Astrocyte of the spinal cord (primary cell): ENCODE measurements around the gene LSM3.
A peak's percentile ranks its signal among the peaks of the same experiment; 100 is the strongest.

ENCODE experiments used
- DNase-seq: peaks from one replicate; pipeline ENCODE4 v3.0.0; 2011; ENCODE audit warnings: low read depth, low spot score
- H3K4me3 ChIP-seq: 2 replicates; pipeline ENCODE4 v1.5.1; 2011; ENCODE audit warnings: low read depth, mild to moderate bottlenecking, low read length, moderate library complexity
- in situ Hi-C: cut with HindIII; loops from 2 replicates; pipeline ENCODE4 v1.10.0; 2017; ENCODE audit warnings: low sequenced_read_pairs
- TF ChIP-seq, protein P1 (sequence below): IDR thresholded peaks from 2 replicates; pipeline ENCODE4 v1.5.1; 2012; ENCODE audit warnings: low read depth, mild to moderate bottlenecking, low read length, inconsistent platforms

Gene LSM3

DNA sequence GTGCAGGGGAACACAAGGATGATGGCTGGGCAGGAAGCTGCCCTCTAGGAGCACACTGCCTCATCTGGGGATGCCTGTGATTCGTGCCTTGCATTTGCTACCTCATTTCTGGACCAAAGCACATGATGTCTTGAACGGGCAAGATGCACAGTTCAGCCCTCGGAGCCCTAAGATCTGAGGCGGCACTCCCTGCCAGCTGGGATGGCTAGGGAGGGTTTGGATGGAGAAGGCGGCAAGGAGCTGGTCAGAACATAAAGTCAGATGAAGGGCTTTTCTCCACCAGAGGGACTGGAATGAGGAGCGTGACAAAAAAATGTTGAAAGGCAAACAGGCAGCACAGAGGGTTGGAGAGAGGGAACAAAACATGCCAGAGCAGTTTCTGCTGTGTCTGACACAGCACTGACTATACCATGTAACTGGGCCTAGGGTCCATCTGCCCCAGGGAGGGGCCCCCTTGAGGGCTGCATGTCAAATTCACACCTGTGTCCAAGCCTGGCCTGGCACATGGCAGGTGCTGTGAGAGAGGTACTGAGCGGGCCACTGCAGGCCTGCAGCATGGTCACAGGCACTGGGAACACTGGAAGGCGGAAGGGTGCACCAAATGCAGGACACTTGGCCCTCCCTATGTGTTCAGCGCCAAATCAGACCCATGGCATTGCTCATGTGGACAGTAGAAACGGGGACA, 32.1 kb upstream of the LSM3 start:
- H3K4me3 ChIP-seq = no peak overlapping the region
- in situ Hi-C loops = no loop called here

DNA sequence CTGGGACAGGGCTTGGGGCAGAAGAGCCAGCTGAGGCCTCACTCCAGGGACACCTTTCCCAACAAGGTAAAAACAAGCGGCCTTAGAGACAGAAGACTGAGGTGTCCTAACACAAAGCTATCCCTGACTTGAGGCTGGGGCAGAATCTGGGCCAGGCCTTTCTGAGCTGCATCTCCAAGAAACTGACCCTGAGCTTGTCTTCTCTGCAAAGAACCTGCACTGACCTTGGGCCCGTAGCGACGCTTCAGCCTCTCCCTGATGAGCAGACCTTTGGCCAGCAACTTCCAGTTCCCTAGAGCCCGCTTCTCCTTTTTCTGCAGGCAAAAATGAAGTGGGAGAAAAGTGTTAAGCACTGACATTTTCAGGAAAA, 31.6 kb upstream of the LSM3 start:
- no peak for DNase-seq
- H3K4me3 ChIP-seq = no peak overlapping the region
- in situ Hi-C loops = no loop called here
- TF ChIP-seq, protein P1, sequence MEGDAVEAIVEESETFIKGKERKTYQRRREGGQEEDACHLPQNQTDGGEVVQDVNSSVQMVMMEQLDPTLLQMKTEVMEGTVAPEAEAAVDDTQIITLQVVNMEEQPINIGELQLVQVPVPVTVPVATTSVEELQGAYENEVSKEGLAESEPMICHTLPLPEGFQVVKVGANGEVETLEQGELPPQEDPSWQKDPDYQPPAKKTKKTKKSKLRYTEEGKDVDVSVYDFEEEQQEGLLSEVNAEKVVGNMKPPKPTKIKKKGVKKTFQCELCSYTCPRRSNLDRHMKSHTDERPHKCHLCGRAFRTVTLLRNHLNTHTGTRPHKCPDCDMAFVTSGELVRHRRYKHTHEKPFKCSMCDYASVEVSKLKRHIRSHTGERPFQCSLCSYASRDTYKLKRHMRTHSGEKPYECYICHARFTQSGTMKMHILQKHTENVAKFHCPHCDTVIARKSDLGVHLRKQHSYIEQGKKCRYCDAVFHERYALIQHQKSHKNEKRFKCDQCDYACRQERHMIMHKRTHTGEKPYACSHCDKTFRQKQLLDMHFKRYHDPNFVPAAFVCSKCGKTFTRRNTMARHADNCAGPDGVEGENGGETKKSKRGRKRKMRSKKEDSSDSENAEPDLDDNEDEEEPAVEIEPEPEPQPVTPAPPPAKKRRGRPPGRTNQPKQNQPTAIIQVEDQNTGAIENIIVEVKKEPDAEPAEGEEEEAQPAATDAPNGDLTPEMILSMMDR = no peak

More for the DNA sequence above, 32.1 kb upstream of the LSM3 start:
- DNase-seq = no peak
- TF ChIP-seq, protein P1 = no peak

DNA sequence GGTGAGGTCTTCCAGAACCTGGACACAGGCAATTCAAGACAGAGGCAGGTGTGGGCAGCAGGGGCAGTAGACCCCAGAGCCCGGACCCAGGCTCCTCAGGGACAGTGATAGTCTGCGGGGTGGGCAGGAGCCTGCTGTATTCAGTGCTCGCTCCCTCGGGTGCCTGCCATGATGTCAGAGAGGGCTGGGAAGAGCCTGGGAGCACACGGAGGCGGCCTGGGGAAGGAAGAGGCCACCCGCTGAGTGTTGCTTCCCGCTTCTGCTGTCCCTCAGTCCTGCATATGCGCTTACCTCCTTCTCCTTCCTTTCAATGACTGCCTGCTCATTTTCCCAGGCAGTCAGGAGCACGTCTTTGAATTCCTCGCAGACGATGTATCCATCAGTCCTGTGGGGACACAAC, 31.0 kb upstream of the LSM3 start:
- in situ Hi-C loops = no loop called here
- TF ChIP-seq, protein P1 = no peak
- no peak for DNase-seq
- H3K4me3 ChIP-seq = no peak overlapping the region

DNA sequence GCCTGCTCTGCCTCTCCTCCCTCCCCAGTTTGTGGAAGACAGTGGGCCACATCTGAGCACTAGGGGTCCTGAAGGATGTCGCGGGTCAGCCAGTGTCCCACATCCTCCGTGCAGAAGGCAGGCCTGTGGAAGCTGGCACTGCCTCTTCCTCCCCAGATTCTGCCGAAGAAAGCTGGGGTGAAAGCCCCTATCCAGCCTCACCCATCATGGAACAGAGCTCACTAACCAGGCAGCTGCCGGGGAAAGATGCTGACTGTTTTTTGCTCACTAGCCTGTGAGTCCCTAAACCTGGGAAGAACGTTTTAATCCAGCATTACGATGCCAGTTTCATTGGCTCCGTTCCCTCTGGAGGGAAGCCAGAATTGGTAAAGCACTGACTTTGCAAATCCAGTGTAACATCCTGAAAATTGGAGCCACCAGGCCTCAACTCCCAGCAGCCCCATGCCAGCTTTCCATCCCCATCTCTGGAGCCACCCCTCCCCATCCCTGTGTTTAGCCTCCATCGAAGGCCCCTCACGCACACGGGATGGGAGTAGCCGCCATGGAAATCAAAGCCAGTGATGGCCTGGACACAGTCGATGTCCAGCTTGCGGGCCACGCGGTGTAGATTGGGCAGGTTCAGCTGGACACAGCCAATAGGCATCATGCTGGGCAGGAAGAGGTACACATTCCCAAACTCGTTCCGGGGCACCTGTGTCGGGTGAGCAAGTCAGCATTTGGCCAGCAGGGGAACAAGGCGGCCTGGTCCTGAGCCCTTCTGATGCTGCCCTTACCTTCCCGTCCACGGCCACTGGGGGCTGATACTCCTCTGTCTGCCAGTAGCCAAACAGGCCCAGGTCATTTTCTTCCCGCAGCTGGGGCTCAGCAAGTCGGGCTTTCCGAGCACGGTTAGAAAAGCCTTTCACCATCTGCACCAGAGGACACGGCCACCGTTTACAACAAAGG, 30.3 kb upstream of the LSM3 start:
- TF ChIP-seq, protein P1 = peak; percentile 24
- in situ Hi-C loops = no loop called here
- DNase-seq = no peak
- no peak overlapping the region for H3K4me3 ChIP-seq

DNA sequence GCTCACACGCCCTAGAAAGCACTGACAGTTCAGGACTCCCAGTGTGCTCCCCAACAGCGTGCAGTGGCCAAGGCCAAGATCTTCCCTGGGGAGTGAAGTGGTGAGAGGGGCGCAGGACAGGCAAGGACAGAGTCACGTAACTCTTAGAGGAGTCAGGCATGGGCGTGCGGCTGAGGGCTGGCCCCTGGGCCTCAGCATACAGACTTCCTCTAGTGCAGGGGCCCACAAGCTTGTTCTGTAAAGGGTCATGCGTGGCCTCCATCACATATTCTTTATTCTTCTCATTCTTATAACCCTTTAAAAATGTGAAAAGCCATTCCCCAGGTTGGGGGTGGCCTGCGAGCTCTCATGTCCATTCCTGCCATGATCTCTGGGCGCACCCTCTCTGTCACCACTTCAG, 28.5 kb upstream of the LSM3 start:
- TF ChIP-seq, protein P1 = no peak
- DNase-seq = no peak
- in situ Hi-C loops = no loop called here
- no peak overlapping the region for H3K4me3 ChIP-seq

DNA sequence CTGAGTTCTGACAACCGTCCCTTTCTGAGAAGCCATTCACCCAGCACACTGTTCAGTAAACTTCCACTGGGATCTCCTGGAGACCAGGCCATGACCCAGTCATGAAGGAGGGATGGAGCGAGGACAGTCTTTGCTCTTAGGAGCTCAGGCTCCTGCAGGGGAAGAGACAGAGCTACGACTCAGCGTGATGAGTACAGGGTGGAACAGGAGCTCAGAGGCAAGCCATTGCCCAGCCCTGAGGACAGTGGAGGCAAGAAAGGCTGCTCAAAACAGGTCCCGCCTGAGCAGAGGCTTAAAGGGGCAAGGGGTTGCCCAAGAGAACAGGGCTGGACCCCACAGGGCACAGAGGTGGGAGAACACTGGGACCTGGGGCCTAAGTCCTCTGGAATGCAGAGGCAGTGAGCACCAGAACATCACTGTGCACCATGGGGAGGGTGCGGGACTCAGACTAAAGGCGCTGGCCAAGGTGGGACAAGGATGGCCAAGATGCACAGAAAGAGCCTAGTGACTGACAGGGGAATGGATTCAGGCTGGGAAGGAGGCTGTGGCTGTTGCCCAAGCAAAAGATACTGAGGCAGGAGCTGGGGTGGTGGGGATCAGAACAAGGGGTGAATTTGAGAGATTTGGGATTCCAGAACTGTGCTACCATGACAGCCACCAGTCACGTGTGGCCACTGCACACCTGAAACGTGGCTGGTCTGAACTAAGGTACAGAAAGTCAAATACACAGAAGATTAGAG, 28.0 kb upstream of the LSM3 start:
- H3K4me3 ChIP-seq = no peak overlapping the region
- DNase-seq = no peak
- in situ Hi-C loops = no loop called here
- TF ChIP-seq, protein P1 = no peak
